Measurements from ENCODE around the gene ANO8.
"Not testable (repeated sequence)": the region's sequence is repeated elsewhere in the genome, so short reads cannot be mapped to it uniquely, and the experiment has no call there.

Gene ANO8

GRCh38 chr19:17303167-17303939 is 31.3 kb downstream of the ANO8 start, which contains the start of gene ABHD8:
Gene ABHD8, minus strand, starts transcription at chr19:17303425. Its CDS starts 1,809 bp downstream, at chr19:17301616.
- Histone ChIP-seq H3K9me3 (ENCODE audit: low read depth, low read length) (0 out of 2 replicates have a peak, but pooled peaks cover under 1% of the 10 kb centered on the region), H3K4me3 (peak within 1 kb of the TSS; percentile 95), H3K27ac (no peak within 1 kb of the TSS), H3K36me3 (ENCODE audit: insufficient read depth, low read length) (peaks cover 7% of the 10 kb centered on the region), H3K9ac (ENCODE audit: insufficient read length) (peak within 1 kb of the TSS; percentile 83)
- peak; percentile 57 for DNase-seq (ENCODE audit: low read depth, low spot score)
- TF ChIP-seq FOXP2 (optimal IDR thresholded peaks at IDR 0.05; ENCODE audit: control extremely low read depth, extremely low read length, insufficient read depth) = no peak
- peak; percentile 40; the same call in 1 of the 2 replicates for TF ChIP-seq POLR2AphosphoS5 (IDR thresholded peaks at IDR 0.05; ENCODE audit: borderline replicate concordance, low read depth, low read length)

GRCh38 chr19:17302391-17303166 is 32.1 kb downstream of the ANO8 start:
- 0 out of 2 replicates have a peak, but pooled peaks cover 4% of the 10 kb centered on the region for H3K9me3 ChIP-seq (ENCODE audit: low read depth, low read length)
- peak overlapping the region; percentile 83 for H3K9ac ChIP-seq (ENCODE audit: insufficient read length)
- H3K27ac ChIP-seq = no peak overlapping the region
- DNase-seq (ENCODE audit: low read depth, low spot score) = no peak
- peak overlapping the region; percentile 95 for H3K4me3 ChIP-seq
- peaks cover 11% of the 10 kb centered on the region for H3K36me3 ChIP-seq (ENCODE audit: insufficient read depth, low read length)
- TF ChIP-seq POLR2AphosphoS5 (IDR thresholded peaks at IDR 0.05; ENCODE audit: borderline replicate concordance, low read depth, low read length) (no peak), FOXP2 (optimal IDR thresholded peaks at IDR 0.05; ENCODE audit: control extremely low read depth, extremely low read length, insufficient read depth) (no peak), EZH2 (IDR thresholded peaks at IDR 0.05) (no peak)

GRCh38 chr19:17300992-17301619 is 33.5 kb downstream of the ANO8 start:
- peaks cover 11% of the 10 kb centered on the region for H3K36me3 ChIP-seq (ENCODE audit: insufficient read depth, low read length)
- no peak overlapping the region for H3K9ac ChIP-seq (ENCODE audit: insufficient read length)
- TF ChIP-seq FOXP2 (optimal IDR thresholded peaks at IDR 0.05; ENCODE audit: control extremely low read depth, extremely low read length, insufficient read depth) = no peak
- TF ChIP-seq POLR2AphosphoS5 (IDR thresholded peaks at IDR 0.05; ENCODE audit: borderline replicate concordance, low read depth, low read length) = no peak
- TF ChIP-seq EZH2 (IDR thresholded peaks at IDR 0.05) = no peak
- no peak overlapping the region for H3K27ac ChIP-seq
- no peak overlapping the region for H3K4me3 ChIP-seq
- H3K9me3 ChIP-seq (ENCODE audit: low read depth, low read length) = 0 out of 2 replicates have a peak, but pooled peaks cover 4% of the 10 kb centered on the region
- no peak for DNase-seq (ENCODE audit: low read depth, low spot score)

- TF ChIP-seq POLR2AphosphoS5 (IDR thresholded peaks at IDR 0.05; ENCODE audit: borderline replicate concordance, low read depth, low read length) (no peak), EZH2 (IDR thresholded peaks at IDR 0.05) (no peak), FOXP2 (optimal IDR thresholded peaks at IDR 0.05; ENCODE audit: control extremely low read depth, extremely low read length, insufficient read depth) (no peak)
- Histone ChIP-seq H3K27ac (no peak overlapping the region), H3K9ac (ENCODE audit: insufficient read length) (no peak overlapping the region), H3K4me3 (no peak overlapping the region), H3K36me3 (ENCODE audit: insufficient read depth, low read length) (peaks cover 11% of the 10 kb centered on the region), H3K9me3 (ENCODE audit: low read depth, low read length) (0 out of 2 replicates have a peak, but pooled peaks cover 4% of the 10 kb centered on the region)
- no peak for DNase-seq (ENCODE audit: low read depth, low spot score)
Observed at GRCh38 chr19:17296976-17297375, 37.7 kb downstream of the ANO8 start.

- no peak for DNase-seq (ENCODE audit: low read depth, low spot score)
- TF ChIP-seq POLR2AphosphoS5 (IDR thresholded peaks at IDR 0.05; ENCODE audit: borderline replicate concordance, low read depth, low read length) = no peak
- TF ChIP-seq EZH2 (IDR thresholded peaks at IDR 0.05) = no peak
- TF ChIP-seq FOXP2 (optimal IDR thresholded peaks at IDR 0.05; ENCODE audit: control extremely low read depth, extremely low read length, insufficient read depth) = no peak
- Histone ChIP-seq H3K9ac (ENCODE audit: insufficient read length) (no peak overlapping the region), H3K4me3 (no peak overlapping the region), H3K27ac (no peak overlapping the region), H3K9me3 (ENCODE audit: low read depth, low read length) (0 out of 2 replicates have a peak, but pooled peaks cover 4% of the 10 kb centered on the region), H3K36me3 (ENCODE audit: insufficient read depth, low read length) (peaks cover 11% of the 10 kb centered on the region)
Observed at GRCh38 chr19:17296273-17296672, 38.4 kb downstream of the ANO8 start.

GRCh38 chr19:17295551-17295950 is 39.1 kb downstream of the ANO8 start:
- H3K9me3 ChIP-seq (ENCODE audit: low read depth, low read length); DNase-seq (ENCODE audit: low read depth, low spot score); H3K4me3 ChIP-seq; H3K27ac ChIP-seq; H3K9ac ChIP-seq (ENCODE audit: insufficient read length): not testable (repeated sequence)
- H3K36me3 ChIP-seq (ENCODE audit: insufficient read depth, low read length) = peaks cover 11% of the 10 kb centered on the region

GRCh38 chr19:17294051-17294891 is 40.4 kb downstream of the ANO8 start:
- no peak overlapping the region for H3K9ac ChIP-seq (ENCODE audit: insufficient read length)
- H3K27ac ChIP-seq = no peak overlapping the region
- no peak for DNase-seq (ENCODE audit: low read depth, low spot score)
- peaks cover 11% of the 10 kb centered on the region for H3K36me3 ChIP-seq (ENCODE audit: insufficient read depth, low read length)
- 0 out of 2 replicates have a peak, but pooled peaks cover 4% of the 10 kb centered on the region for H3K9me3 ChIP-seq (ENCODE audit: low read depth, low read length)
- TF ChIP-seq POLR2AphosphoS5 (IDR thresholded peaks at IDR 0.05; ENCODE audit: borderline replicate concordance, low read depth, low read length) = no peak
- no peak for TF ChIP-seq EZH2 (IDR thresholded peaks at IDR 0.05)
- no peak for TF ChIP-seq FOXP2 (optimal IDR thresholded peaks at IDR 0.05; ENCODE audit: control extremely low read depth, extremely low read length, insufficient read depth)
- H3K4me3 ChIP-seq = no peak overlapping the region
